ENCODE data around the gene ITGB7. TPM values are rescaled to one million over a fixed set of nuclear protein-coding genes. Genes with fewer than 3 reads are reported as not detected.

ITGB7 gene
- total and polyA plus RNA-seq, 2 of the 4 experiments (the other 2 are of a cell fraction): 0.18 to 0.44 TPM

- dilution Hi-C loops (cut with HindIII; ENCODE audit: low sequenced_read_pairs, unreplicated experiment): no loop called here
- Histone ChIP-seq H2AFZ (replicated peaks; ENCODE audit: low read length, poor library complexity) (peak overlapping the region; percentile 26), H2BK120ac (ENCODE audit: low read depth, low read length) (no peak overlapping the region), H2AK9ac (replicated peaks; ENCODE audit: low read depth, low read length, poor library complexity) (peak overlapping the region; percentile 25), H3K9me1 (ENCODE audit: insufficient read depth, low read length) (no peaks in the 10 kb centered on the region), H3K9ac (ENCODE audit: low read depth, low read length) (no peak overlapping the region), H4K8ac (ENCODE audit: low read depth in 2 of 2, low read length in 2 of 2) (no peak overlapping the region), H3K4me2 (ENCODE audit: low read depth, low read length) (no peak overlapping the region), H2BK15ac (ENCODE audit: low read depth, low read length) (no peak overlapping the region), H3K79me1 (ENCODE audit: low read depth in 1 of 2, low read length in 2 of 2) (no peaks in the 10 kb centered on the region), H3K18ac (ENCODE audit: low read depth, low read length) (no peak overlapping the region), H3K14ac (replicated peaks; ENCODE audit: low read depth, low read length) (no peak overlapping the region), H3K23ac (ENCODE audit: low read depth, low read length) (no peak overlapping the region), H3K4ac (ENCODE audit: low read depth, low read length) (no peak overlapping the region), H3K9me3 (ENCODE audit: control insufficient read depth, insufficient read depth, low read length) (no peaks in the 10 kb centered on the region), H3K36me3 (ENCODE audit: control insufficient read depth, insufficient read depth, low read length) (no peaks in the 10 kb centered on the region), H3K4me1 (ENCODE audit: control insufficient read depth, insufficient read depth, low read length) (no peaks in the 10 kb centered on the region), H4K91ac (ENCODE audit: insufficient read depth, low read depth, low read length) (no peak overlapping the region), H3K27ac (ENCODE audit: insufficient read depth, low read length) (no peak overlapping the region), H3K56ac (ENCODE audit: extremely low read depth, insufficient read depth, low read length) (no peak overlapping the region), H4K5ac (ENCODE audit: low read depth, low read length) (no peak overlapping the region), H2BK5ac (ENCODE audit: low read depth, low read length, poor library complexity, severe bottlenecking) (no peak overlapping the region), H4K20me1 (ENCODE audit: insufficient read depth, low read length) (no peaks in the 10 kb centered on the region; the same call in 1 of the 2 replicates), H2BK20ac (ENCODE audit: low read depth, low read length) (no peak overlapping the region), H3K4me3 (ENCODE audit: insufficient read depth, low read depth, low read length) (no peak overlapping the region), H3K27me3 (ENCODE audit: control insufficient read depth, insufficient read depth, low read length) (peaks cover 41% of the 10 kb centered on the region), H2AK5ac (ENCODE audit: low read depth, low read length) (no peak overlapping the region)
- CTCF ChIA-PET: no interaction called here
- WGBS, 2 experiments (ENCODE audit: extremely low coverage in 2 of 2, insufficient read length in 1 of 2): 49% methylated on average over 6 of the region's 11 CpGs; no CpG with 5 or more reads in 1 of the 2 experiments
- BruUV-seq (replicated peaks): no TSS peak
- no peak for TF ChIP-seq RFX5 (IDR thresholded peaks at IDR 0.05; ENCODE audit: low read depth, low read length)
- TF ChIP-seq RCOR1 (IDR thresholded peaks at IDR 0.05; ENCODE audit: insufficient replicate concordance, low read length): no peak
- TF ChIP-seq SMC3 (IDR thresholded peaks at IDR 0.05; ENCODE audit: low read depth, low read length): no peak
- intact Hi-C loops (cut with micrococcal nuclease): no loop called here
- no peak for DNase-seq
- no peak for ATAC-seq (ENCODE audit: low read depth)
- POLR2A ChIA-PET (ENCODE audit: unreplicated experiment): no interaction called here
- in situ Hi-C loops (cut with MboI; ENCODE audit: low sequenced_read_pairs): no loop called here
Measured at GRCh38 chr12:53241623-53242412, 34.8 kb upstream of the ITGB7 start.
